Psoas muscle (tissue), 8 donors: ENCODE data around the gene CEBPZ. TPM values are rescaled to one million over a fixed set of nuclear protein-coding genes. Genes with fewer than 3 reads are reported as not detected.
"Not testable (repeated sequence)": the region's sequence is repeated elsewhere in the genome, so short reads cannot be mapped to it uniquely, and the experiment has no call there.

ENCODE experiments used
- ATAC-seq, 4 donors: fragments of 200-7000 bp; cut with Tn5 transposase; one replicate each; pipeline ENCODE4 v1.9.1; 2020; ENCODE audit warnings: moderate library complexity in 3 of 4, mild to moderate bottlenecking in 2 of 4
- DNase-seq, 2 donors: peaks; one replicate each; pipeline ENCODE4 v3.0.0-alpha.2; 2020
- H3K27ac ChIP-seq: fragments of 200-600 bp; one replicate; pipeline ENCODE4 v1.8.0; 2022
- H3K27me3 ChIP-seq, 3 donors: fragments of 200-600 bp in 1 of 3; one replicate each; pipeline versions ENCODE4 v1.6.1 to v1.8.0; 2013 to 2022; ENCODE audit warnings: low read length in 2 of 3, mild to moderate bottlenecking in 2 of 3, moderate library complexity in 1 of 3; ENCODE audit not compliant: insufficient read depth in 3 of 3
- H3K36me3 ChIP-seq, 2 donors: fragments of 200-600 bp in 1 of 2; one replicate each; pipeline versions ENCODE4 v1.6.1 to v1.8.0; 2013 to 2022; ENCODE audit warnings: low read depth in 1 of 2, mild to moderate bottlenecking in 1 of 2, moderate library complexity in 1 of 2; ENCODE audit not compliant: insufficient read depth in 1 of 2
- H3K4me1 ChIP-seq: fragments of 200-600 bp; one replicate; pipeline ENCODE4 v1.8.0; 2022
- H3K4me3 ChIP-seq: fragments of 200-600 bp; one replicate; pipeline ENCODE4 v1.8.0; 2022; ENCODE audit warnings: mild to moderate bottlenecking
- H3K9me3 ChIP-seq: fragments of 200-600 bp; one replicate; pipeline ENCODE4 v1.8.0; 2022
- CTCF ChIP-seq: fragments of 200-600 bp; IDR thresholded peaks from one replicate; pipeline ENCODE4 v1.8.0; 2022; ENCODE audit warnings: antibody characterized with exemption
- WGBS, 3 donors: extraction: QIAGEN DNeasy Blood & Tissue Kit; methylation state at CpG; one replicate each; pipeline versions ENCODE4 v1.1.6 to v1.1.7; 2013; 5-methylcytosine and 5-hydroxymethylcytosine counted together
- intact Hi-C, 2 donors: fragments of 100-400 bp; cut with DNase I; formaldehyde crosslinking; loops; one replicate each; pipeline versions ENCODE4 v1.11.0 to v1.14.2; 2022
- polyA plus RNA-seq, 3 donors: library from polyadenylated mRNA; stranded (reverse); fragments of 200-250 nt; gene quantifications; one replicate each; pipeline ENCODE4 v1.2.3, GENCODE V29; 2013
- total RNA-seq, 4 donors: library from RNA; stranded (reverse); fragmentation: NEBNext Ultra II Directional in 2 of 4; extraction: Animal tissue kit (Norgen Biotek cat#: 25700) in 2 of 4; gene quantifications; one replicate each; pipeline versions ENCODE4 v1.2.1 to v1.2.4, GENCODE V29; 2021 to 2023
- donor health status: healthy with polysubstance abuse.
- donor health status: DM: no; HTN: no; CAD: no; lungs with moderate emphysema.
- donor health status: Bipolar disorder and iron deficiency.
- donor health status: healthy.
- donor health status: DM: yes; HTN: yes; CAD: no.
- donor health status: DM: no; HTN: no; CAD: no.
- donor health status: DM: no; HTN: no; CAD: no.
- donor health status: DM: yes; HTN: yes; CAD: no.

The CEBPZ gene
- total and polyA plus RNA-seq, 7 donors = 31.7 to 124 (median 70.4) TPM

GRCh38 chr2:37196320-37197195 lies 34.8 kb downstream of the CEBPZ start, which contains the start of gene CEBPZOS:
TSS of gene CEBPZOS (plus strand) at chr2:37196496. CDS start at chr2:37199705, 3,209 bp downstream.
- Histone ChIP-seq H3K9me3 (no peaks in the 10 kb centered on the region), H3K36me3 (peaks cover 5 to 21% of the 10 kb centered on the region in 2 donors), H3K4me3 (peak within 1 kb of the TSS; percentile 99), H3K27ac (peak within 1 kb of the TSS; percentile 92), H3K4me1 (peaks cover 10% of the 10 kb centered on the region), H3K27me3 (no peaks in the 10 kb centered on the region)
- TF ChIP-seq CTCF = no peak
- intact Hi-C loops = no loop called here
- DNase-seq (peak; percentile 81 to 92), ATAC-seq (peak; percentile 92 to 95 (median 92))
- WGBS, 3 donors = 0 to 1% (median 0%) methylated on average over 57 to 72 of the region's 72 CpGs

DNA sequence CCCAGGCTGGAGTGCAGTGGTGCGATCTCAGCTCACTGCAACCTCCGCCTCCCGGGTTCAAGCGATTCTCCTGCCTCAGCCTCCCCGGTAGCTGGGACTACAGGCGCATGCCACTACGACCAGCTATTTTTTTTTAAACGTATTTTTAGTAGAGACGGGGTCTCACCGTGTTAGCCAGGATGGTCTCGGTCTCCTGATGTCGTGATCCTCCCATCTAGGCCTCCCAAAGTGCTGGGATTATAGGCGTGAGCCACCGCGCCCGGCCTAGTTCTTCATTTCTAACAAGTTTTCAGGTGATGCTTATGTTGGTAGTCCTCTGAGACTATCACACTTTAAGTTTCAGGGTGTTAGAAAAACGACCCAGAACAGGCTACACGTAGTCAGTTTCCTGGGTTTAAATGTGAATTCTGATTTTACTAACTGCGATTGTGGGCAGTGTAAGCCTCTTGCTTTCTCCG lies 35.5 kb downstream of the CEBPZ start:
- 80 to 83% (median 81%) methylated on average over 20 of the region's 20 CpGs for WGBS, 3 donors
- Histone ChIP-seq H3K36me3 (peaks cover 5 to 14% of the 10 kb centered on the region in 2 donors), H3K4me3 (peak overlapping the region; percentile 99), H3K27ac (peak overlapping the region; percentile 92), H3K4me1 (peaks cover 10% of the 10 kb centered on the region)
- intact Hi-C loops, DNase-seq, H3K9me3 ChIP-seq, ATAC-seq, H3K27me3 ChIP-seq: not testable (repeated sequence)

DNA sequence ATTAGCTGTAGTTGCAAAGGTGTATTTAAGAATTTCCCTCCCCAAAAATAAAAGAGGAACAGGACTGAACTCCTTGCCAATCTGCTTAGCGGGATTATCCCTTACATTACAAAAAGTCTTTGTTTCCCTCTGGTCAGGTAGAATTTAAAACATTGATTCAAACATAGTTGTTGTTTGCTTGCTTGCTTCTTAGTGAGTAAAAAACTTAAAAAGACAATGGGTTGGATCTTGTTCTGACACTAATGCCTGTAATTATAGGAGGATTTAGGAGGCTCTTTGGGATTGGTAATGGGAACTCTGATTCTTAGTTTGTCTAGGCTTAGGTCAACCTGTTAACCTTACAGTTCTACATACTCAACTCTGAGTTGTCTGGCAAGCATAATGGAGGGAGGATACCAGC lies 38.8 kb downstream of the CEBPZ start:
- no peak overlapping the region for H3K4me3 ChIP-seq
- peaks cover 6% of the 10 kb centered on the region for H3K4me1 ChIP-seq
- no peaks in the 10 kb centered on the region for H3K36me3 ChIP-seq
- no peaks in the 10 kb centered on the region for H3K27me3 ChIP-seq
- H3K9me3 ChIP-seq = no peaks in the 10 kb centered on the region
- intact Hi-C loops = no loop called here
- ATAC-seq = no peak
- TF ChIP-seq CTCF = no peak
- no peak overlapping the region for H3K27ac ChIP-seq
- 88 to 89% (median 89%) methylated on average over 1 of the region's 1 CpG for WGBS, 3 donors
- DNase-seq = no peak

DNA sequence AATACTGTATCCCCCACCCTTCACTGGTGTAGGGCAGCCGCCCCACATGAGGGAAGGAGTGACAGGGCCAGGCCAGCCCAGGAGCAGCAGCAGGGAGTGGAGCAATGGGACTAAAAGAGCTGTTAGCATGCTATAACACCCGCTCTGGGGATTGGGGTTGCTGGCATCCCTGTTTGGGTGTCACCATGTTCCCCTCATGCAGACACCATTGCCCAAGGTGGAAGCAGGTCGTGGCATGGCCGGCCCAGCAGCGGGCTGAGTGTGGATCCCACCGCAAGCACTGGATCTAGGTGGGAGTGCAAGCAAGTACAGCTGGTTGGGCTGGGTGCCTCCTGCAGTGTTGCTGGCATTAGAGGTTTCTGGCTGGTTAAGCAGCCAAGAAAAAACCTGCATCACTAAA lies 39.6 kb downstream of the CEBPZ start:
- DNase-seq (no peak), ATAC-seq (no peak)
- Histone ChIP-seq H3K9me3 (no peaks in the 10 kb centered on the region), H3K4me1 (no peaks in the 10 kb centered on the region), H3K27ac (no peak overlapping the region), H3K36me3 (no peaks in the 10 kb centered on the region), H3K4me3 (no peak overlapping the region), H3K27me3 (no peaks in the 10 kb centered on the region)
- WGBS, 3 donors = 80 to 86% (median 84%) methylated on average over 6 of the region's 6 CpGs
- intact Hi-C loops = no loop called here
- TF ChIP-seq CTCF = no peak

DNA sequence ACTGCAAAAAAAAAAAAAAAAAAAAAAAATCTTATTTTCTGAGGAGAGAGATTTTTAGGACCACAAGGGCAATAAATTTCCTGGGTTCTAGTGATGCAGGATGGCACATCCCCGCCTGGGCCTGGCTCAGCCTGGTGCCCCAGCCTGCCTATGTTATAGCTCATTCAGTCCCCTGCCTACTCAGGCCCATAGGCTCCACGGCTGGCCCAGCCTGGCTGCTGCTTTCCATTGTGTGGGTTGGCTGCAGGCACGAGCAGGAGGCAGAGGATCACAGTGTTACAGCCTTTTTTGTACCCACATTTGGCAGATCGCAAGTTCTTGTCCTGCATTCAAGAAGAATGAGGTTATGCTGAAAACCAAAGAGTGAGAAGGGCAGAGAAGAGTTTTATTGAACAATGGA lies 40.1 kb downstream of the CEBPZ start:
- WGBS, 3 donors = 71 to 80% (median 73%) methylated on average over 4 of the region's 4 CpGs
- intact Hi-C loops = no loop called here
- Histone ChIP-seq H3K36me3 (no peaks in the 10 kb centered on the region), H3K27me3 (no peaks in the 10 kb centered on the region), H3K27ac (no peak overlapping the region), H3K4me1 (no peaks in the 10 kb centered on the region), H3K4me3 (no peak overlapping the region), H3K9me3 (no peaks in the 10 kb centered on the region)
- no peak for TF ChIP-seq CTCF
- no peak for DNase-seq
- no peak for ATAC-seq
